ENCODE data around the gene IL3. TPM values are rescaled to one million over a fixed set of nuclear protein-coding genes. Genes with fewer than 3 reads are reported as not detected.

The IL3 gene
- total and polyA plus RNA-seq, 8 donors, result not detected

DNA sequence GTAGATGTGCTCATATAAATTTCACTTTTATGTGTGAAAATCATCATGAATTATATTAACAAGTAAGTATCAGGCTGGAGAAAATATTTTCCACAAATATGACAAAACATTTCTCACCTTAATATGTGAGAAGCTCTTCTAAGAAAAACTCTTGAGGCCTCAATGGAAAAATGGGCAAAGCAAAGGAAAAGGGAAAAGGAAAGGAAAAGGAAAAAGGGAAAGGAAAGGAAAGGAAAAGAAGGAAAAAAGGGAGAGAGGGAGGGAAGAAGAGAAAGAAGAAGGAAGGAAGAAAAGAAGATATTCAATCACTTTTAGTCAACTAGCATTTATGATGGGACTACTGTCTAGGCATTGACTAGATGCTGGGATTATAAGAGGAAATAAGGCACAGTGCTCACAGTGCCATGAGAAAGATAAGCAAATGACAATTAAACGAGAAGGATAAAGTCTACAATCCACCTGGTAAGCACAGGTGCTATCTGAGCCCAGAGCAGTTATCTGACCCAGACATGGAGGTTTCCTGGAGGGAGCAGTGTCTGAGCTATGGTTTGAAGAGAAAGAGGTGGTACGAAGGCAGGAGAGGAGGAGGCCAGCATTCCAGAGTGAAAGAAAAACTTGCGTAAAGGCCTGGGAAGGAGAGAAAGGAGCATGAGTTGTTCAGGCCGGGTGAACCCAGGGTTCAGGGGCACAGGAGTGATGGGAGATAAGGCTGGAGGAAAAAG, 30.7 kb upstream of the IL3 start:
- Histone ChIP-seq H3K4me3 (no peak overlapping the region), H3K27me3 (no peaks in the 10 kb centered on the region), H3K36me3 (no peaks in the 10 kb centered on the region), H3K4me1 (no peaks in the 10 kb centered on the region), H3K27ac (no peak overlapping the region), H3K9me3 (no peaks in the 10 kb centered on the region)
- no peak for DNase-seq
- intact Hi-C loops (cut with DNase I; ENCODE audit: low total_unique reads), result no loop called here
- 57 to 74% (median 66%) methylated on average over 4 of the region's 4 CpGs for WGBS, 5 donors
- TF ChIP-seq POLR2A (IDR thresholded peaks at IDR 0.05) (no peak), CTCF (IDR thresholded peaks at IDR 0.05) (no peak), EP300 (IDR thresholded peaks at IDR 0.05) (no peak), POLR2AphosphoS5 (IDR thresholded peaks at IDR 0.05) (no peak)

- H3K27ac ChIP-seq, result no peak overlapping the region
- WGBS, 5 donors, result 81 to 100% (median 93%) methylated on average over 2 of the region's 2 CpGs
Observed at GRCh38 chr5:132030610-132031009, 29.8 kb upstream of the IL3 start.

DNA sequence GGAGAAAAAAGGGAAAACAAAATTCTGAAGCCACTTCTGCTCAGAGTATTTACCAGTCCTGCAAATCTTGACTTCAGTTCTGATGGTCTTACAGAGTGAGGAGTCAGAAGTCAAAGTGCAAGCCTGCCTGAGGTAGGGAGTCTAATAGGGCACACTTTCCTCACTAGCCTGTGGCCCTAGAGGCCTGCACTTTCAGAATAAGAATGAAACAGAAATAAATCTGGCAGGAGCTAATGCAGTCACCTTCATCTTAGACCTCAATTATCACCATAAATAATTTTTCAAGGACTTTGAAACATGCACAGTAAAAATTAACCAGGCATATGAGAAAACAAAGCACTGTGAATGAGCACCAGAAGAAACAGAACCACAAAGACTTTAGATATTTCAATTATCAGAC, 28.3 kb upstream of the IL3 start:
- intact Hi-C loops (cut with DNase I; ENCODE audit: low total_unique reads), result no loop called here

More at GRCh38 chr5:132030610-132031009, 29.8 kb upstream of the IL3 start:
- DNase-seq, result no peak
- no peak for TF ChIP-seq POLR2A (IDR thresholded peaks at IDR 0.05)
- TF ChIP-seq CTCF (IDR thresholded peaks at IDR 0.05), result no peak
- no peak for TF ChIP-seq EP300 (IDR thresholded peaks at IDR 0.05)
- TF ChIP-seq POLR2AphosphoS5 (IDR thresholded peaks at IDR 0.05), result no peak
- H3K4me1 ChIP-seq, result no peaks in the 10 kb centered on the region
- H3K27me3 ChIP-seq, result no peaks in the 10 kb centered on the region
- no peaks in the 10 kb centered on the region for H3K9me3 ChIP-seq
- intact Hi-C loops (cut with DNase I; ENCODE audit: low total_unique reads), result no loop called here
- H3K4me3 ChIP-seq, result no peak overlapping the region
- no peaks in the 10 kb centered on the region for H3K36me3 ChIP-seq

GRCh38 chr5:132033122-132033521, 27.3 kb upstream of the IL3 start:
- Histone ChIP-seq H3K4me3 (no peak overlapping the region), H3K4me1 (no peaks in the 10 kb centered on the region), H3K36me3 (no peaks in the 10 kb centered on the region), H3K27ac (no peak overlapping the region), H3K27me3 (no peaks in the 10 kb centered on the region), H3K9me3 (no peaks in the 10 kb centered on the region)
- no peak for DNase-seq
- intact Hi-C loops (cut with DNase I; ENCODE audit: low total_unique reads), result no loop called here
- TF ChIP-seq CTCF (IDR thresholded peaks at IDR 0.05) (no peak), POLR2AphosphoS5 (IDR thresholded peaks at IDR 0.05) (no peak), POLR2A (IDR thresholded peaks at IDR 0.05) (no peak), EP300 (IDR thresholded peaks at IDR 0.05) (no peak)
- 61 to 78% (median 63%) methylated on average over 4 of the region's 4 CpGs for WGBS, 5 donors

More for the DNA sequence above, 28.3 kb upstream of the IL3 start:
- no peak for DNase-seq
- Histone ChIP-seq H3K4me1 (no peaks in the 10 kb centered on the region), H3K36me3 (no peaks in the 10 kb centered on the region), H3K27me3 (no peaks in the 10 kb centered on the region), H3K27ac (no peak overlapping the region), H3K4me3 (no peak overlapping the region), H3K9me3 (no peaks in the 10 kb centered on the region)
- TF ChIP-seq CTCF (IDR thresholded peaks at IDR 0.05) (no peak), EP300 (IDR thresholded peaks at IDR 0.05) (no peak), POLR2A (IDR thresholded peaks at IDR 0.05) (no peak), POLR2AphosphoS5 (IDR thresholded peaks at IDR 0.05) (no peak)
